GM13976 (cell line): ENCODE data around the gene ZNF597.

Source experiments
- DNase-seq: peaks from one replicate; pipeline ENCODE4 v3.0.0; 2012; ENCODE audit warnings: low spot score
- in situ Hi-C: fragments of 300-500 bp; cut with MboI; formaldehyde crosslinking; loops from one replicate; pipeline ENCODE4 v1.12.0; 2022; ENCODE audit warnings: low sequenced_read_pairs, mixed read lengths, inconsistent platforms; ENCODE audit not compliant: unreplicated experiment
- TF ChIP-seq, protein P1 (sequence below): IDR thresholded peaks from 2 replicates; pipeline ENCODE4 v1.5.1; 2012; ENCODE audit warnings: borderline replicate concordance, mild to moderate bottlenecking; ENCODE audit not compliant: insufficient read depth; ENCODE audit errors: extremely low read depth, missing control alignments, control extremely low read depth

The ZNF597 gene

GRCh38 chr16:3469736-3470135, 26.4 kb upstream of the ZNF597 start:
- DNase-seq, result no peak
- TF ChIP-seq, protein P1, sequence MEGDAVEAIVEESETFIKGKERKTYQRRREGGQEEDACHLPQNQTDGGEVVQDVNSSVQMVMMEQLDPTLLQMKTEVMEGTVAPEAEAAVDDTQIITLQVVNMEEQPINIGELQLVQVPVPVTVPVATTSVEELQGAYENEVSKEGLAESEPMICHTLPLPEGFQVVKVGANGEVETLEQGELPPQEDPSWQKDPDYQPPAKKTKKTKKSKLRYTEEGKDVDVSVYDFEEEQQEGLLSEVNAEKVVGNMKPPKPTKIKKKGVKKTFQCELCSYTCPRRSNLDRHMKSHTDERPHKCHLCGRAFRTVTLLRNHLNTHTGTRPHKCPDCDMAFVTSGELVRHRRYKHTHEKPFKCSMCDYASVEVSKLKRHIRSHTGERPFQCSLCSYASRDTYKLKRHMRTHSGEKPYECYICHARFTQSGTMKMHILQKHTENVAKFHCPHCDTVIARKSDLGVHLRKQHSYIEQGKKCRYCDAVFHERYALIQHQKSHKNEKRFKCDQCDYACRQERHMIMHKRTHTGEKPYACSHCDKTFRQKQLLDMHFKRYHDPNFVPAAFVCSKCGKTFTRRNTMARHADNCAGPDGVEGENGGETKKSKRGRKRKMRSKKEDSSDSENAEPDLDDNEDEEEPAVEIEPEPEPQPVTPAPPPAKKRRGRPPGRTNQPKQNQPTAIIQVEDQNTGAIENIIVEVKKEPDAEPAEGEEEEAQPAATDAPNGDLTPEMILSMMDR, result no peak
- in situ Hi-C loops, result no loop called here

GRCh38 chr16:3468501-3468900, 25.2 kb upstream of the ZNF597 start:
- in situ Hi-C loops, result no loop called here
- TF ChIP-seq, protein P1, result no peak
- no peak for DNase-seq

- in situ Hi-C loops, result no loop called here
- TF ChIP-seq, protein P1, result no peak
These were observed 24.6 kb upstream of the ZNF597 start for GRCh38 chr16:3467921-3468320.

GRCh38 chr16:3467182-3467581, 23.9 kb upstream of the ZNF597 start:
- TF ChIP-seq, protein P1, result no peak
- DNase-seq, result no peak
- in situ Hi-C loops, result no loop called here

More at GRCh38 chr16:3467921-3468320, 24.6 kb upstream of the ZNF597 start:
- DNase-seq, result no peak

- DNase-seq, result no peak
- TF ChIP-seq, protein P1, result no peak
- in situ Hi-C loops, result no loop called here
These were observed 22.7 kb upstream of the ZNF597 start for GRCh38 chr16:3465911-3466584.

- no peak for DNase-seq
- in situ Hi-C loops, result no loop called here
- TF ChIP-seq, protein P1, result no peak
These were observed 22.0 kb upstream of the ZNF597 start for GRCh38 chr16:3465301-3465700.
